Panc1 (cell line): ENCODE results near the gene DHRS12. TPM values are rescaled to one million over a fixed set of nuclear protein-coding genes. Genes with fewer than 3 reads are reported as not detected.

ENCODE experiments used
- ATAC-seq: fragments of 200-7000 bp; cut with Tn5 transposase; 2 replicates; pipeline ENCODE4 v1.9.1; 2020; ENCODE audit warnings: mild to moderate bottlenecking, moderate library complexity
- BruUV-seq: library from RNA; stranded (reverse); fragments of 400-500 nt; replicated peaks from 2 replicates; lab custom pipeline; 2021; lab: Mats Ljungman, UMichigan
- CTCF ChIA-PET: fragments of 300-600 bp; sonication (Branson Sonifier 250); formaldehyde crosslinking; loops from one replicate; lab custom pipeline; 2022; ENCODE audit warnings: antibody characterized with exemption; lab: Charles Lee
- POLR2A ChIA-PET: fragments of 300-600 bp; sonication (Branson Sonifier 250); formaldehyde crosslinking; loops from one replicate; lab custom pipeline; 2022; ENCODE audit warnings: antibody characterized with exemption; lab: Charles Lee
- DNase-seq: peaks from one replicate; pipeline ENCODE4 v3.0.0-alpha.2; 2010; ENCODE audit warnings: low read depth, low spot score
- H3K27ac ChIP-seq: 2 replicates; pipeline ENCODE4 v1.5.1; 2011; ENCODE audit warnings: mild to moderate bottlenecking, low read length, inconsistent platforms
- H3K27me3 ChIP-seq: fragments of 200-500 bp; sonication (Bioruptor generic); 2 replicates; pipeline ENCODE4 v1.6.0; 2014; ENCODE audit warnings: low read length, inconsistent platforms; ENCODE audit not compliant: control insufficient read depth, insufficient read depth
- H3K36me3 ChIP-seq: fragments of 200-500 bp; sonication (Bioruptor generic); 2 replicates; pipeline ENCODE4 v1.5.1; 2014; ENCODE audit warnings: inconsistent platforms, mild to moderate bottlenecking, low read length, moderate library complexity; ENCODE audit not compliant: control insufficient read depth, insufficient read depth
- H3K4me1 ChIP-seq: 2 replicates; pipeline ENCODE4 v1.5.1; 2011; ENCODE audit warnings: inconsistent platforms, mild to moderate bottlenecking, low read length, moderate library complexity; ENCODE audit not compliant: control insufficient read depth, insufficient read depth
- H3K4me3 ChIP-seq, 2 experiments: 2 replicates each; pipeline ENCODE4 v1.5.1; 2011 to 2012; ENCODE audit warnings: low read depth in 2 of 2, low read length in 2 of 2, mild to moderate bottlenecking in 2 of 2, inconsistent platforms in 1 of 2, moderate library complexity in 1 of 2
- H3K9me3 ChIP-seq: fragments of 200-500 bp; sonication (Bioruptor generic); 2 replicates; pipeline ENCODE4 v1.5.1; 2014; ENCODE audit warnings: low read depth, mild to moderate bottlenecking, inconsistent platforms, low read length, moderate library complexity; ENCODE audit not compliant: control insufficient read depth, insufficient read depth
- CTCF ChIP-seq: fragments of 450-650 bp; IDR thresholded peaks from 2 replicates; pipeline ENCODE4 v1.5.1; 2017; ENCODE audit warnings: mild to moderate bottlenecking
- POLR2AphosphoS5 ChIP-seq: IDR thresholded peaks from 2 replicates; pipeline ENCODE4 v1.6.1; 2012; ENCODE audit warnings: mild to moderate bottlenecking, low read depth, low read length, moderate library complexity
- REST ChIP-seq, 2 experiments: IDR thresholded peaks; 2 replicates each; pipeline ENCODE4 v1.6.1; 2011 to 2012; ENCODE audit warnings: low read depth in 2 of 2, control low read depth in 1 of 2, low read length in 1 of 2, mild to moderate bottlenecking in 1 of 2, moderate library complexity in 1 of 2; ENCODE audit not compliant: insufficient read depth in 1 of 2
- SIN3A ChIP-seq: IDR thresholded peaks from 2 replicates; pipeline ENCODE4 v1.6.1; 2012; ENCODE audit warnings: low read depth, mild to moderate bottlenecking, low read length, moderate library complexity, borderline replicate concordance; ENCODE audit not compliant: insufficient read depth
- TCF7L2 ChIP-seq: IDR thresholded peaks from 2 replicates; pipeline ENCODE4 v1.6.1; 2011; ENCODE audit warnings: mild to moderate bottlenecking, low read depth, low read length, inconsistent platforms
- in situ Hi-C: cut with HindIII; loops from 2 replicates; pipeline ENCODE4 v1.10.0; 2016; ENCODE audit warnings: low sequenced_read_pairs, low pct_unique_long_range_greater_than_20kb
- intact Hi-C: fragments of 100-400 bp; cut with micrococcal nuclease; formaldehyde crosslinking; loops from one replicate; pipeline ENCODE4 v1.10.0; 2022; ENCODE audit not compliant: unreplicated experiment
- total RNA-seq: library from RNA; stranded (reverse); gene quantifications from one replicate; pipeline ENCODE4 v1.2.1, GENCODE V29; 2021; ENCODE audit not compliant: unreplicated experiment

Gene DHRS12
- total RNA-seq, 1 experiment from 2014 or later = 10.7 TPM

- Histone ChIP-seq H3K27me3 (no peaks in the 10 kb centered on the region), H3K4me3 (peak overlapping the region; percentile 58 to 71), H3K4me1 (peaks cover 16% of the 10 kb centered on the region), H3K27ac (peak overlapping the region; percentile 76), H3K9me3 (no peaks in the 10 kb centered on the region), H3K36me3 (no peaks in the 10 kb centered on the region; the same call in 1 of the 2 replicates)
- no peak for TF ChIP-seq TCF7L2
- TF ChIP-seq SIN3A = no peak; the same call in 1 of the 2 replicates
- TF ChIP-seq REST (IDR thresholded peaks at IDR 0.05; ENCODE audit: insufficient read depth in 1 of 2, low read depth in 2 of 2, low read length in 1 of 2) = no peak
- no peak for TF ChIP-seq POLR2AphosphoS5
- no peak for TF ChIP-seq CTCF
- in situ Hi-C loops (no loop called here), intact Hi-C loops (no loop called here)
- no peak for ATAC-seq
- ChIA-PET CTCF (no interaction called here), POLR2A (interaction anchor here (0.7 kb wide), 1 partner anchor 951 kb away, joined by 3 read pairs; no protein-coding TSS in a partner anchor)
- no peak for DNase-seq
- no TSS peak for BruUV-seq
Observed at GRCh38 chr13:51802631-51803418, 1.1 kb downstream of the DHRS12 start.

GRCh38 chr13:51801631-51802099 is 2.3 kb downstream of the DHRS12 start:
- BruUV-seq = no TSS peak
- no peaks in the 10 kb centered on the region for H3K9me3 ChIP-seq
- CTCF ChIA-PET = no interaction called here
- H3K4me3 ChIP-seq = no peak overlapping the region
- H3K36me3 ChIP-seq = no peaks in the 10 kb centered on the region; the same call in 1 of the 2 replicates
- DNase-seq = no peak
- peaks cover 16% of the 10 kb centered on the region for H3K4me1 ChIP-seq
- no peak for ATAC-seq
- peak overlapping the region; percentile 76; the same call in 1 of the 2 replicates for H3K27ac ChIP-seq
- intact Hi-C loops = no loop called here
- TF ChIP-seq REST (IDR thresholded peaks at IDR 0.05; ENCODE audit: insufficient read depth in 1 of 2, low read depth in 2 of 2, low read length in 1 of 2) (no peak), CTCF (no peak), TCF7L2 (no peak), SIN3A (no peak), POLR2AphosphoS5 (no peak)
- in situ Hi-C loops = no loop called here
- POLR2A ChIA-PET = no interaction called here
- no peaks in the 10 kb centered on the region for H3K27me3 ChIP-seq
